Sigmoid colon (tissue), 4 donors: ENCODE data around the gene PZP.

ENCODE experiments used
- CTCF ChIP-seq, 4 experiments: fragments of 450-650 bp in 3 of 4; fragments of 200-600 bp in 1 of 4; IDR thresholded peaks; one replicate each; pipeline ENCODE4 v1.5.1; 2016 to 2019; ENCODE audit warnings: antibody characterized with exemption in 4 of 4, mild to moderate bottlenecking in 3 of 4, moderate library complexity in 2 of 4
- EP300 ChIP-seq, 4 donors: sonication (generic); formaldehyde crosslinking; IDR thresholded peaks; one replicate each; pipeline ENCODE4 v1.6.1; 2017; ENCODE audit warnings: antibody characterized with exemption in 4 of 4

GRCh38 chr12:9163392-9163791 is 44.8 kb downstream of the PZP start:
- TF ChIP-seq EP300 (IDR thresholded peaks at IDR 0.05) (no peak), CTCF (IDR thresholded peaks at IDR 0.05) (no peak)
